SK-N-DZ (cell line): ENCODE measurements around the gene TIAM2.

Experiments used
- DNase-seq: peaks from one replicate; pipeline ENCODE4 v3.0.0-alpha.2; 2015; ENCODE audit warnings: low spot score

Gene TIAM2

GRCh38 chr6:155126727-155127439, 131.8 kb downstream of the TIAM2 start:
- no peak for DNase-seq

GRCh38 chr6:155128977-155129376, 133.9 kb downstream of the TIAM2 start:
- DNase-seq = no peak

GRCh38 chr6:155129744-155130143, 134.6 kb downstream of the TIAM2 start:
- DNase-seq = no peak

GRCh38 chr6:155130161-155130853, 135.2 kb downstream of the TIAM2 start:
- no peak for DNase-seq

GRCh38 chr6:155132617-155133016, 137.5 kb downstream of the TIAM2 start:
- no peak for DNase-seq

- no peak for DNase-seq
These were observed 145.9 kb downstream of the TIAM2 start for GRCh38 chr6:155141002-155141401.

GRCh38 chr6:155141512-155141911, 146.4 kb downstream of the TIAM2 start:
- DNase-seq = no peak

- no peak for DNase-seq
These were observed 147.3 kb downstream of the TIAM2 start for GRCh38 chr6:155142168-155143028.

GRCh38 chr6:155143029-155143577, 148.0 kb downstream of the TIAM2 start:
- no peak for DNase-seq

- no peak for DNase-seq
These were observed 148.5 kb downstream of the TIAM2 start for GRCh38 chr6:155143578-155144106.

GRCh38 chr6:155146205-155146604, 151.1 kb downstream of the TIAM2 start:
- no peak for DNase-seq

- no peak for DNase-seq
These were observed 153.0 kb downstream of the TIAM2 start for GRCh38 chr6:155147958-155148663.

- no peak for DNase-seq
These were observed 156.0 kb downstream of the TIAM2 start for GRCh38 chr6:155150967-155151671.

GRCh38 chr6:155152211-155153076, 157.3 kb downstream of the TIAM2 start:
- DNase-seq = no peak

- no peak for DNase-seq
These were observed 159.2 kb downstream of the TIAM2 start for GRCh38 chr6:155154158-155154830.

GRCh38 chr6:155155787-155156447, 160.8 kb downstream of the TIAM2 start:
- DNase-seq = no peak

GRCh38 chr6:155157101-155157500, 162.0 kb downstream of the TIAM2 start:
- no peak for DNase-seq
